Measurements from ENCODE around the gene MRPS18B. TPM values are rescaled to one million over a fixed set of nuclear protein-coding genes. Genes with fewer than 3 reads are reported as not detected.

The MRPS18B gene
- total RNA-seq, 3 donors from 2014 or later, result 42.1 to 70.8 (median 52.4) TPM

DNA sequence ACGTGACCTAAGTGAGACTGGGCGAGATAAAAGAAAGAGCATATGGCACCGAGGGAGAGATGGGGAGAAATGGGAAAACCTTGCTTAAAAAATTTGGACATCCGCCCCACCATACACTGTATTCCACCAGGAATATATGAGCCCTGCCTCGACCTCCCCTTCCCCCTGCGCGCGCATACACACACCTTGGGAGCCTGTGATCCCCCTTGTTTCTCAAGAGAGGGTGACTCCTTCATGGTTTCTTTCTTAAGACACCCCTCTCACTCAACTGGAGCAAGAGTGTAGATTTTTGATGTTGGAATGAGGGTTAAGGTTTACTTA is 45.9 kb upstream of the MRPS18B start:
- intact Hi-C loops (cut with DNase I; ENCODE audit: low total_unique reads), result no loop called here
- Histone ChIP-seq H3K9me3 (no peaks in the 10 kb centered on the region), H3K4me1 (peaks cover 3 to 6% of the 10 kb centered on the region in 2 donors), H3K4me3 (peak overlapping the region; percentile 61 to 84 (median 74)), H3K36me3 (no peaks in the 10 kb centered on the region), H3K27me3 (no peaks in the 10 kb centered on the region), H3K27ac (peak overlapping the region; percentile 91 to 94)
- DNase-seq (ENCODE audit: low spot score in 2 of 2), result no peak
- no peak for TF ChIP-seq POLR2AphosphoS5 (IDR thresholded peaks at IDR 0.05)
- no peak for TF ChIP-seq POLR2A (IDR thresholded peaks at IDR 0.05)
- TF ChIP-seq, protein P1, sequence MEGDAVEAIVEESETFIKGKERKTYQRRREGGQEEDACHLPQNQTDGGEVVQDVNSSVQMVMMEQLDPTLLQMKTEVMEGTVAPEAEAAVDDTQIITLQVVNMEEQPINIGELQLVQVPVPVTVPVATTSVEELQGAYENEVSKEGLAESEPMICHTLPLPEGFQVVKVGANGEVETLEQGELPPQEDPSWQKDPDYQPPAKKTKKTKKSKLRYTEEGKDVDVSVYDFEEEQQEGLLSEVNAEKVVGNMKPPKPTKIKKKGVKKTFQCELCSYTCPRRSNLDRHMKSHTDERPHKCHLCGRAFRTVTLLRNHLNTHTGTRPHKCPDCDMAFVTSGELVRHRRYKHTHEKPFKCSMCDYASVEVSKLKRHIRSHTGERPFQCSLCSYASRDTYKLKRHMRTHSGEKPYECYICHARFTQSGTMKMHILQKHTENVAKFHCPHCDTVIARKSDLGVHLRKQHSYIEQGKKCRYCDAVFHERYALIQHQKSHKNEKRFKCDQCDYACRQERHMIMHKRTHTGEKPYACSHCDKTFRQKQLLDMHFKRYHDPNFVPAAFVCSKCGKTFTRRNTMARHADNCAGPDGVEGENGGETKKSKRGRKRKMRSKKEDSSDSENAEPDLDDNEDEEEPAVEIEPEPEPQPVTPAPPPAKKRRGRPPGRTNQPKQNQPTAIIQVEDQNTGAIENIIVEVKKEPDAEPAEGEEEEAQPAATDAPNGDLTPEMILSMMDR (IDR thresholded peaks at IDR 0.05), result no peak

DNA sequence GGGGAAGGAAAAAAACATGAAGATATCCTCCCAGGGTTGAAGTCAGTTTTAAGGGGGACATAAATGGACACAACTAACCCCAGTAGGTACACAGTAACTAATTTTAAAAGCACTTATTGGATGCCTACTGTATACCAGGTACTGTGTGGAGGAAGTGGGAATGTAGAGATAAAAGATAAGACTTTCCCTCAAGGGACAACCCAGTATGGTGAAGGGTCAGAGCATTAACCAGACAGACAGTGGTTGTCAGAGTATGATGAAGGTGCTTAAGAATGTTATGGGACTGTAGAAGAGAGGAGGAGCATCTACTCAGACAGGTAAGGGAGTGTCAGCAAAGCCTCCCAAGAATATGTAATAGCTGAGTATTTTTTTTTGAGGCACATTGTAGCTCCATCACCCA is 45.5 kb upstream of the MRPS18B start:
- intact Hi-C loops (cut with DNase I; ENCODE audit: low total_unique reads), result no loop called here
- H3K27ac ChIP-seq, result peak overlapping the region; percentile 91 to 94
- no peaks in the 10 kb centered on the region for H3K27me3 ChIP-seq
- H3K9me3 ChIP-seq, result no peaks in the 10 kb centered on the region
- DNase-seq (ENCODE audit: low spot score in 2 of 2), result no peak
- peaks cover 3 to 6% of the 10 kb centered on the region in 2 donors for H3K4me1 ChIP-seq
- peak overlapping the region; percentile 61 to 84 (median 74) for H3K4me3 ChIP-seq
- TF ChIP-seq, protein P1 (IDR thresholded peaks at IDR 0.05), result no peak
- TF ChIP-seq POLR2AphosphoS5 (IDR thresholded peaks at IDR 0.05), result no peak
- no peak for TF ChIP-seq POLR2A (IDR thresholded peaks at IDR 0.05)
- no peaks in the 10 kb centered on the region for H3K36me3 ChIP-seq

DNA sequence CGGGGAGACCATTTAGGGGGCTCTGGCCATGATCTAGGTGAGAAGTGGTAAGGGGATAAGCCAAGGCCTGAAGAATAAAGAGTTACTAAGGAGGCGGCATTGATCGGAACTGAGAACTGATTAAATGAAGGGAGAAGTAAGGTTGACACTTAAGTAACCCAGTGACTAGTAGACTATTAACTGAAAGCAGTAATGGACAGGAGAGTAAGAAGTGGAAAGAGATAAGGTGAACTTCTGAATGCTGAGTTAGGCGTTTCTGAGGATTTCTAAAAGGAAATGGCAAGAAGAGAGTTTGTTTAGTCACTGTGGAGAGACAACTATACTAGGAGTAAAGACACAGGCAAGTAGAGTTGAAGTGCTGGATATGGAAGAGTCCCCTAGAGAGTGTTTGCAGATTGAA is 44.5 kb upstream of the MRPS18B start:
- no peak for DNase-seq (ENCODE audit: low spot score in 2 of 2)
- intact Hi-C loops (cut with DNase I; ENCODE audit: low total_unique reads), result no loop called here
- Histone ChIP-seq H3K9me3 (no peaks in the 10 kb centered on the region), H3K27me3 (no peaks in the 10 kb centered on the region), H3K27ac (peak overlapping the region in 1 of 2 donors; percentile 91), H3K36me3 (no peaks in the 10 kb centered on the region), H3K4me1 (peaks cover 3 to 6% of the 10 kb centered on the region in 2 donors), H3K4me3 (no peak overlapping the region)
- TF ChIP-seq, protein P1 (IDR thresholded peaks at IDR 0.05), result no peak
- TF ChIP-seq POLR2AphosphoS5 (IDR thresholded peaks at IDR 0.05), result no peak
- TF ChIP-seq POLR2A (IDR thresholded peaks at IDR 0.05), result no peak

DNA sequence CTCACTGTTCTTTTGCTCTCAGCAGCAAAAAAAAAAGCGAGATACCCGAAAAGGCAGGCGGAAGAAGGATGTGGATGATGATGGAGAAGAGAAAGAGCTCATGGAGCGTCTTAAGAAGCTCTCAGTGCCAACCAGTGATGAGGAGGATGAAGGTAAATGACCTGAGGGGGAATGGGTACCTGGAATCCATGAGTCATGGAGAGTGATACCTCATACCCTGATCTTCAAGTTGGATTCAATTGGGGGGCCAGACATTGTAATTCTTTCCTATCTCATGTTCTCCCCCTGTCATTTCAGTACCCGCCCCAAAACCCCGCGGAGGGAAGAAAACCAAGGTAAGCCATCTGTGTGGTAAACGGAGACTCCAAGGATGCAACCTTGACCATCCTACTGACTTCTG is 39.6 kb upstream of the MRPS18B start:
- Histone ChIP-seq H3K27me3 (no peaks in the 10 kb centered on the region), H3K4me3 (no peak overlapping the region), H3K4me1 (peaks cover 0 to 2% of the 10 kb centered on the region in 2 donors), H3K27ac (no peak overlapping the region), H3K9me3 (no peaks in the 10 kb centered on the region), H3K36me3 (no peaks in the 10 kb centered on the region)
- intact Hi-C loops (cut with DNase I; ENCODE audit: low total_unique reads), result no loop called here
- DNase-seq (ENCODE audit: low spot score in 2 of 2), result no peak
- no peak for TF ChIP-seq POLR2AphosphoS5 (IDR thresholded peaks at IDR 0.05)

DNA sequence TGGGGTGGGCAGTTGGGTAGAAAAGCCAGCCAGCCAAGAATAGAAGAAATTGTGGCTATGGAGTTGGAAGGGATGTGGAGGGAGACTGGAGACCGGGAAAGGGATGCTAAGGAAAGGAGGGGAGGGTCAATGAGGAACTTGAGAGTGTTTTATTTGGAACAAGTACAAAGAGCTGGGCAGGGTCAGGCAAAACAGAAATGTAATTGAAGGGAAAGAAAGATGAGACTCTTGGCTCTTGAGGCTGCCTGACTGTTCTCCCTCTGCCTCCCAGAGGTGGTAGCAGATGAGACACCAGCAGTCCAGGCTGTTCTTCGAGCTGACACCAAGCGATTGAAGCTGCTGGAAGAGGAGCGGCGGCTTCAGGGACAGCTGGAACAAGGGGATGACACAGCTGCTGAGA is 33.7 kb upstream of the MRPS18B start:
- DNase-seq (ENCODE audit: low spot score in 2 of 2), result no peak
- intact Hi-C loops (cut with DNase I; ENCODE audit: low total_unique reads), result no loop called here
- H3K27me3 ChIP-seq, result no peaks in the 10 kb centered on the region
- TF ChIP-seq POLR2AphosphoS5 (IDR thresholded peaks at IDR 0.05) (no peak), POLR2A (IDR thresholded peaks at IDR 0.05) (no peak)
- TF ChIP-seq, protein P1 (IDR thresholded peaks at IDR 0.05), result no peak
- H3K9me3 ChIP-seq, result no peaks in the 10 kb centered on the region
- no peak overlapping the region for H3K27ac ChIP-seq
- no peak overlapping the region for H3K4me3 ChIP-seq
- no peaks in the 10 kb centered on the region for H3K4me1 ChIP-seq
- H3K36me3 ChIP-seq, result peaks cover 17% of the 10 kb centered on the region
